ENCODE results near the gene NAP1L1. TPM values are rescaled to one million over a fixed set of nuclear protein-coding genes. Genes with fewer than 3 reads are reported as not detected.

Gene NAP1L1
- total and polyA plus RNA-seq, 8 donors = 69.4 to 188 (median 110) TPM

DNA sequence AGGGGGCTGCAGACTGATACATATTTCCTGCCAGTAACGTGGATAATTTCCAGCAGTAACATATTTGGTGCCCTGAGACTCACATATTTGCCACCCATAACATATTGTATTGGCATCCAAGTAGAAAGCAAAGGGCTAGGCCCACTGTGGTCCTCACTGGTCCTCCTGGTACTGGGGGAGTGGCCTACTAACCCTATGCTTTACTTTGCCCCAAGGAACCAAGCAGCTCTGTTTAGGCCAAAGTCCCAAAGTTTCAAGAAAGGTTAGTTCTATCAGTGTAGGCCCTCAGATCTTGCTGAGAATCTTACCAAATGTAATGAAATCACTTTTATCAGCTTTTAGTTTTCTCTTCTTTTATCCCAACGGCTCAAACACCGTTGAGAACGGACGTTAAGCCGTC, 35.4 kb upstream of the NAP1L1 start:
- WGBS, 2 donors = 93 to 95% methylated on average over 6 of the region's 6 CpGs
- H3K4me3 ChIP-seq = no peak overlapping the region
- no peaks in the 10 kb centered on the region for H3K4me1 ChIP-seq
- no peak for FAIRE-seq
- TF ChIP-seq, protein P1, sequence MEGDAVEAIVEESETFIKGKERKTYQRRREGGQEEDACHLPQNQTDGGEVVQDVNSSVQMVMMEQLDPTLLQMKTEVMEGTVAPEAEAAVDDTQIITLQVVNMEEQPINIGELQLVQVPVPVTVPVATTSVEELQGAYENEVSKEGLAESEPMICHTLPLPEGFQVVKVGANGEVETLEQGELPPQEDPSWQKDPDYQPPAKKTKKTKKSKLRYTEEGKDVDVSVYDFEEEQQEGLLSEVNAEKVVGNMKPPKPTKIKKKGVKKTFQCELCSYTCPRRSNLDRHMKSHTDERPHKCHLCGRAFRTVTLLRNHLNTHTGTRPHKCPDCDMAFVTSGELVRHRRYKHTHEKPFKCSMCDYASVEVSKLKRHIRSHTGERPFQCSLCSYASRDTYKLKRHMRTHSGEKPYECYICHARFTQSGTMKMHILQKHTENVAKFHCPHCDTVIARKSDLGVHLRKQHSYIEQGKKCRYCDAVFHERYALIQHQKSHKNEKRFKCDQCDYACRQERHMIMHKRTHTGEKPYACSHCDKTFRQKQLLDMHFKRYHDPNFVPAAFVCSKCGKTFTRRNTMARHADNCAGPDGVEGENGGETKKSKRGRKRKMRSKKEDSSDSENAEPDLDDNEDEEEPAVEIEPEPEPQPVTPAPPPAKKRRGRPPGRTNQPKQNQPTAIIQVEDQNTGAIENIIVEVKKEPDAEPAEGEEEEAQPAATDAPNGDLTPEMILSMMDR (IDR thresholded peaks at IDR 0.05) = no peak
- no peaks in the 10 kb centered on the region for H3K27me3 ChIP-seq
- no peak for DNase-seq
- no peaks in the 10 kb centered on the region for H3K9me3 ChIP-seq
- ATAC-seq = no peak
- H3K27ac ChIP-seq = no peak overlapping the region
- no peaks in the 10 kb centered on the region for H3K36me3 ChIP-seq
- intact Hi-C loops (cut with DNase I) = no loop called here

DNA sequence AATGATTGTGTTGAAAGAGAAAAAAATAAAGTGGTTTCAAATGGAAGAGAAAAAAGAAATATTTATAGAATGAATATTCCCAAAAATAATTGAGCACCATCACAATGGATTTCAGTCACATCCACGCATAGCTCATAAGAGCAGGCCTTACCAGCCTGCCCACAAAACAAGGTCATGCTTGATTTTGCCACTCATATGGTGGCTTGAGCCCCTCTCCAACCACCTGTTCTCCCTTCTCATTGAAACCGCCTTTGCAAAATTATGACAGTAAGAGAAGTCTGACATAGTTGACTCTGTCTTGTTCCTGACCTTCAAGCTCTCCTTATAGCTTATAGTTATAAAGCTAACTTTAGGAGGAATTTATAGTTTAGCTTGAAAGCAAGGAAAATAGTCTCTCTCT, 33.3 kb upstream of the NAP1L1 start:
- intact Hi-C loops (cut with DNase I) = no loop called here
- no peak for ATAC-seq
- 93 to 96% methylated on average over 2 of the region's 2 CpGs for WGBS, 2 donors
- no peak overlapping the region for H3K27ac ChIP-seq
- no peaks in the 10 kb centered on the region for H3K4me1 ChIP-seq
- no peaks in the 10 kb centered on the region for H3K9me3 ChIP-seq
- TF ChIP-seq, protein P1 (IDR thresholded peaks at IDR 0.05) = no peak
- FAIRE-seq = no peak
- no peaks in the 10 kb centered on the region for H3K36me3 ChIP-seq
- DNase-seq = no peak
- H3K4me3 ChIP-seq = no peak overlapping the region
- H3K27me3 ChIP-seq = no peaks in the 10 kb centered on the region

DNA sequence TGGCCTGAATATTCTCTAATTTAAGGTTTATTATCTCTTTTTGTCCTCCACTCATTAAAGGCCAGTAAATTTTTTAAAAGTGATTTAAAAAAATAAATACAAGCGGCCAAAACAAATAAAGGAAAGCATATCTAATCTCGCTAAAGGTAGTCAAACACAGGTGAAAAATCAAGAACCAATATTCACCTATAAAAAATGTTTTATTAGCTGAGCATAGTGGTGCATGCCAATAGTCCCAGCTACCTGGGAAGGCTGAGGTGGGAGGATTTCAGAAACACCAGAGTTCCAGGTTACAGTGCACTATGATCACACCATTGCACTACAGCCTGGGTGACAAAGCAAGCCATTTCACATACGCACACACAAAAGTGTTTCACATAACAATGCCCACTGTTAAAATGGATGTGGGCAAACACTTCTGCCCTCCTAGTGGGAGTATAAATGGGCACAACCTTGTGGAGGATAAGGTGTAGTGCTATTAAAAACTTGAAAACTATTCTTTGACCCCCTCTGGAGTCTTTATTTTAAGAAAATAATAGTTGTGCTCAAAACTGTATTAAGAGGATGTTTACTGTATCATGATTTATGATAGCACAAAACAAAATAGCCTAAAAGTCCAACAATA, 32.7 kb upstream of the NAP1L1 start:
- peak in 1 of 6 donors; percentile 4 for DNase-seq
- WGBS, 2 donors = 33 to 44% methylated on average over 3 of the region's 3 CpGs
- intact Hi-C loops (cut with DNase I) = no loop called here

DNA sequence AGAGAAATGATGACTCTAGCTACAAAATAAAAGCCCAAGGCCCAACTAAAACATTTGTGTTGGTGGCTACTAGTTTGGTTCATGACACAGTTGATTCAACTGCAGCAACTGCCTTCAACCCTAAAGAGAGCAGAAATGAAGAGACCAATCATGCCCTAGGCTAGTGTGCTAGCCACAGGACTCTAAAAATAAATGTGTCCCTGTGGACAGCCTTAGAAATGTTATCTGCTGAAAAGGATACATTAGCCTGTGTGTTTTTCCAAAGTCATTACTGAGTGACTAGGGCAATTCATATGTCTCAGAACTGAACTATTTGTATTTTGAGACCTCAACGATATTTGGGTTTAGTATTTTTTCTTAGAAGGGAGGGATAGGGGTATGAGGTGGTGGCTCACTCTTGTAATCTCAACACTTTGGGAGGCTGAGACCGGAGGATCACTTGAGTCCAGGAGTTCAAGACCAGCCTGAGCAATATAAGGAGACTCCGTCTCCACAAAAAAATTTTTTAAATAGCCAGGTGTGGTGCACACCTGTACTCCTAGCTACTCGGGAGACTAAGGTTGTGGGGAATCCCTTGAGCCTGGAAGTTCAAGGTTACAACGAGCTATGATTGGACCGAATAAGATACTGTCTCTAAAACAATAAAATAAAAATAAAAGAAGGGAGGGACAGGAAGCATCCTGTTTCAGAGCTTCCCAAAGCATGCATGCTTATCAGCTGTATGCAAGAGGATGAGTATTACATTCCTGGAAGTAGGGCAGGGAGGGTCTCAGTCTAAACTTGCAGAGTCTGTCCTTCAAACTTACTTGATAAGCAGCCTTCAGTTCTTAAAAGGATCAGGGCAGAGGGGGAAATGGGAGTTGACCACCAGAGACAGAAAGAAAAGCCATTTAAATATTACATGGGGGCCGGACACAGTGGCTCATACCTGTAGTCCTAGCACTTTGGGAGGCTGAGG, 29.6 kb upstream of the NAP1L1 start:
- Histone ChIP-seq H3K4me1 (no peaks in the 10 kb centered on the region), H3K27ac (no peak overlapping the region), H3K4me3 (no peak overlapping the region), H3K9me3 (no peaks in the 10 kb centered on the region), H3K36me3 (no peaks in the 10 kb centered on the region), H3K27me3 (no peaks in the 10 kb centered on the region)
- intact Hi-C loops (cut with DNase I) = no loop called here
- DNase-seq = no peak
- no peak for FAIRE-seq
- no peak for ATAC-seq
- TF ChIP-seq, protein P1 (IDR thresholded peaks at IDR 0.05) = no peak
- WGBS, 2 donors = 75% methylated on average over 7 of the region's 7 CpGs

More for the DNA sequence above, 32.7 kb upstream of the NAP1L1 start:
- FAIRE-seq (no peak), ATAC-seq (peak in 2 of 4 donors; percentile 71 to 73)
- no peaks in the 10 kb centered on the region for H3K36me3 ChIP-seq
- H3K9me3 ChIP-seq = no peaks in the 10 kb centered on the region
- no peaks in the 10 kb centered on the region for H3K4me1 ChIP-seq
- TF ChIP-seq, protein P1 (IDR thresholded peaks at IDR 0.05) = no peak
- no peak overlapping the region for H3K27ac ChIP-seq
- no peaks in the 10 kb centered on the region for H3K27me3 ChIP-seq
- H3K4me3 ChIP-seq = no peak overlapping the region

Measured in pancreas (tissue), 10 donors.